HL-60 (cell line): ENCODE results near the gene CABP1.

ENCODE experiments used
- DNase-seq, 2 experiments: peaks; one replicate each; pipeline ENCODE4 v3.0.0-alpha.2; 2010 to 2020; ENCODE audit warnings: low read depth in 1 of 2, low spot score in 1 of 2
- H3K27ac ChIP-seq: fragments of 250-450 bp; sonication (Bioruptor Pico); replicated peaks from 2 replicates; pipeline ENCODE4 v1.5.1; 2020; ENCODE audit warnings: mild to moderate bottlenecking, moderate library complexity
- H3K27me3 ChIP-seq: fragments of 250-450 bp; sonication (Bioruptor Pico); 2 replicates; pipeline ENCODE4 v1.5.1; 2021; ENCODE audit warnings: mild to moderate bottlenecking, moderate library complexity; ENCODE audit not compliant: insufficient read depth, poor library complexity, severe bottlenecking
- H3K4me3 ChIP-seq: replicated peaks from 2 replicates; pipeline ENCODE4 v1.5.1; 2011; ENCODE audit warnings: mild to moderate bottlenecking, control low read depth, low read length; ENCODE audit not compliant: insufficient read depth
- CTCF ChIP-seq: IDR thresholded peaks from one replicate; pipeline ENCODE4 v1.5.1; 2011; ENCODE audit warnings: low read length, control low read depth, inconsistent platforms; ENCODE audit not compliant: insufficient read depth
- GABPA ChIP-seq: IDR thresholded peaks from 2 replicates; pipeline ENCODE4 v1.6.1; 2012; ENCODE audit warnings: low read depth
- POLR2AphosphoS5 ChIP-seq: IDR thresholded peaks from 2 replicates; pipeline ENCODE4 v1.6.1; 2012; ENCODE audit warnings: low read depth
- REST ChIP-seq: IDR thresholded peaks from 2 replicates; pipeline ENCODE4 v1.6.1; 2012; ENCODE audit warnings: low read depth; ENCODE audit not compliant: insufficient replicate concordance
- SPI1 ChIP-seq: IDR thresholded peaks from 2 replicates; pipeline ENCODE4 v1.6.1; 2012; ENCODE audit warnings: low read depth, mild to moderate bottlenecking, borderline replicate concordance

The CABP1 gene

GRCh38 chr12:120690978-120691377, 50.6 kb downstream of the CABP1 start:
- no peak for DNase-seq
- Histone ChIP-seq H3K27me3 (no peaks in the 10 kb centered on the region), H3K4me3 (no peak overlapping the region), H3K27ac (no peak overlapping the region)
- no peak for TF ChIP-seq GABPA
- TF ChIP-seq REST: no peak
- TF ChIP-seq CTCF: no peak
- TF ChIP-seq SPI1: no peak

- H3K4me3 ChIP-seq: no peak overlapping the region
- H3K27ac ChIP-seq: no peak overlapping the region
- H3K27me3 ChIP-seq: no peaks in the 10 kb centered on the region
- TF ChIP-seq CTCF (no peak), POLR2AphosphoS5 (no peak), GABPA (no peak), REST (no peak), SPI1 (no peak)
- DNase-seq: no peak
Observed at GRCh38 chr12:120692524-120693033, 52.2 kb downstream of the CABP1 start.

- TF ChIP-seq GABPA (no peak), REST (no peak), POLR2AphosphoS5 (no peak), CTCF (no peak), SPI1 (no peak)
- H3K27ac ChIP-seq: no peak overlapping the region
- no peak for DNase-seq
- H3K4me3 ChIP-seq: no peak overlapping the region
- no peaks in the 10 kb centered on the region for H3K27me3 ChIP-seq
Observed at GRCh38 chr12:120693848-120694247, 53.4 kb downstream of the CABP1 start.
